Colonic mucosa (tissue), 4 donors: Measurements from ENCODE around the gene PPFIA4. TPM values are rescaled to one million over a fixed set of nuclear protein-coding genes. Genes with fewer than 3 reads are reported as not detected.

Source experiments
- DNase-seq: peaks from one replicate; pipeline ENCODE4 v3.0.0-alpha.2; 2020
- H3K27ac ChIP-seq: fragments of 200-600 bp; one replicate; pipeline ENCODE4 v1.8.0; 2021
- H3K27me3 ChIP-seq: fragments of 200-600 bp; one replicate; pipeline ENCODE4 v1.8.0; 2021
- H3K36me3 ChIP-seq: fragments of 200-600 bp; one replicate; pipeline ENCODE4 v1.8.0; 2021
- H3K4me1 ChIP-seq: fragments of 200-600 bp; one replicate; pipeline ENCODE4 v1.8.0; 2021; ENCODE audit warnings: mild to moderate bottlenecking
- H3K4me3 ChIP-seq: fragments of 200-600 bp; one replicate; pipeline ENCODE4 v1.8.0; 2021
- H3K9ac ChIP-seq, 2 donors: one replicate each; pipeline ENCODE4 v1.7.0; 2013; ENCODE audit warnings: control low read depth in 2 of 2, low read depth in 2 of 2, low read length in 2 of 2
- H3K9me3 ChIP-seq: fragments of 200-600 bp; one replicate; pipeline ENCODE4 v1.8.0; 2021
- CTCF ChIP-seq: fragments of 200-600 bp; IDR thresholded peaks from one replicate; pipeline ENCODE4 v1.8.0; 2022; ENCODE audit warnings: antibody characterized with exemption, mild to moderate bottlenecking
- intact Hi-C: fragments of 100-400 bp; cut with DNase I; formaldehyde crosslinking; loops from one replicate; pipeline ENCODE4 v1.14.1; 2022
- total RNA-seq, 2 donors: library from RNA; stranded (reverse); fragmentation: NEBNext Ultra II Directional in 1 of 2; extraction: Animal tissue kit (Norgen Biotek cat#: 25700) in 1 of 2; gene quantifications; one replicate each; pipeline ENCODE4 v1.2.1, GENCODE V29; 2021
- donor health status: healthy.
- donor health status: DM: no; HTN: no; CAD: no.
- donor health status: DM: no; HTN: no; CAD: no.

Gene PPFIA4
- total RNA-seq, 2 donors from 2014 or later, result 1.6 to 7.3 TPM

GRCh38 chr1:203058676-203058935 is 32.3 kb downstream of the PPFIA4 start:
- Histone ChIP-seq H3K27ac (no peak overlapping the region), H3K4me3 (no peak overlapping the region), H3K9ac (no peak overlapping the region), H3K4me1 (no peaks in the 10 kb centered on the region), H3K9me3 (no peaks in the 10 kb centered on the region), H3K36me3 (no peaks in the 10 kb centered on the region), H3K27me3 (no peaks in the 10 kb centered on the region)
- no peak for TF ChIP-seq CTCF
- no peak for DNase-seq
- intact Hi-C loops, result no loop called here

GRCh38 chr1:203059485-203059884 is 33.2 kb downstream of the PPFIA4 start:
- no peak for DNase-seq
- Histone ChIP-seq H3K27me3 (no peaks in the 10 kb centered on the region), H3K9me3 (no peaks in the 10 kb centered on the region), H3K9ac (no peak overlapping the region), H3K36me3 (no peaks in the 10 kb centered on the region), H3K4me3 (no peak overlapping the region), H3K4me1 (no peaks in the 10 kb centered on the region), H3K27ac (no peak overlapping the region)
- no peak for TF ChIP-seq CTCF
- intact Hi-C loops, result no loop called here

GRCh38 chr1:203060115-203060514 is 33.8 kb downstream of the PPFIA4 start:
- Histone ChIP-seq H3K27ac (no peak overlapping the region), H3K9me3 (no peaks in the 10 kb centered on the region), H3K36me3 (no peaks in the 10 kb centered on the region), H3K27me3 (no peaks in the 10 kb centered on the region), H3K9ac (no peak overlapping the region), H3K4me1 (no peaks in the 10 kb centered on the region), H3K4me3 (no peak overlapping the region)
- intact Hi-C loops, result no loop called here
- DNase-seq, result no peak
- TF ChIP-seq CTCF, result no peak

GRCh38 chr1:203063287-203063686 is 37.0 kb downstream of the PPFIA4 start:
- no peaks in the 10 kb centered on the region for H3K27me3 ChIP-seq
- no peak overlapping the region for H3K9ac ChIP-seq
- H3K27ac ChIP-seq, result no peak overlapping the region
- TF ChIP-seq CTCF, result no peak
- H3K9me3 ChIP-seq, result no peaks in the 10 kb centered on the region
- no peaks in the 10 kb centered on the region for H3K4me1 ChIP-seq
- H3K4me3 ChIP-seq, result no peak overlapping the region
- no peaks in the 10 kb centered on the region for H3K36me3 ChIP-seq
- intact Hi-C loops, result no loop called here
- no peak for DNase-seq

- no peaks in the 10 kb centered on the region for H3K9me3 ChIP-seq
- no peak for DNase-seq
- no peak overlapping the region for H3K9ac ChIP-seq
- intact Hi-C loops, result no loop called here
- no peak overlapping the region for H3K4me3 ChIP-seq
- H3K4me1 ChIP-seq, result no peaks in the 10 kb centered on the region
- H3K27me3 ChIP-seq, result no peaks in the 10 kb centered on the region
- TF ChIP-seq CTCF, result no peak
- no peaks in the 10 kb centered on the region for H3K36me3 ChIP-seq
- no peak overlapping the region for H3K27ac ChIP-seq
These were observed 38.9 kb downstream of the PPFIA4 start for GRCh38 chr1:203065191-203065590.

- Histone ChIP-seq H3K27ac (no peak overlapping the region), H3K27me3 (no peaks in the 10 kb centered on the region), H3K4me1 (no peaks in the 10 kb centered on the region), H3K9me3 (no peaks in the 10 kb centered on the region), H3K36me3 (no peaks in the 10 kb centered on the region), H3K9ac (no peak overlapping the region), H3K4me3 (no peak overlapping the region)
- no peak for DNase-seq
- TF ChIP-seq CTCF, result no peak
- intact Hi-C loops, result no loop called here
These were observed 39.7 kb downstream of the PPFIA4 start for GRCh38 chr1:203065986-203066385.
